GM23248 (cell line): ENCODE data around the gene KLF18.

Source experiments
- EZH2 ChIP-seq: fragments of 200-600 bp; sonication (generic); IDR thresholded peaks from 2 replicates; pipeline ENCODE4 v1.6.1; 2018; ENCODE audit warnings: antibody characterized with exemption, mild to moderate bottlenecking; ENCODE audit not compliant: insufficient read depth, poor library complexity, severe bottlenecking
- EZH2phosphoT487 ChIP-seq: fragments of 200-600 bp; sonication (generic); IDR thresholded peaks from 2 replicates; pipeline ENCODE4 v1.6.1; 2018; ENCODE audit warnings: antibody characterized with exemption, moderate library complexity, mild to moderate bottlenecking, low read depth; ENCODE audit not compliant: insufficient read depth

DNA sequence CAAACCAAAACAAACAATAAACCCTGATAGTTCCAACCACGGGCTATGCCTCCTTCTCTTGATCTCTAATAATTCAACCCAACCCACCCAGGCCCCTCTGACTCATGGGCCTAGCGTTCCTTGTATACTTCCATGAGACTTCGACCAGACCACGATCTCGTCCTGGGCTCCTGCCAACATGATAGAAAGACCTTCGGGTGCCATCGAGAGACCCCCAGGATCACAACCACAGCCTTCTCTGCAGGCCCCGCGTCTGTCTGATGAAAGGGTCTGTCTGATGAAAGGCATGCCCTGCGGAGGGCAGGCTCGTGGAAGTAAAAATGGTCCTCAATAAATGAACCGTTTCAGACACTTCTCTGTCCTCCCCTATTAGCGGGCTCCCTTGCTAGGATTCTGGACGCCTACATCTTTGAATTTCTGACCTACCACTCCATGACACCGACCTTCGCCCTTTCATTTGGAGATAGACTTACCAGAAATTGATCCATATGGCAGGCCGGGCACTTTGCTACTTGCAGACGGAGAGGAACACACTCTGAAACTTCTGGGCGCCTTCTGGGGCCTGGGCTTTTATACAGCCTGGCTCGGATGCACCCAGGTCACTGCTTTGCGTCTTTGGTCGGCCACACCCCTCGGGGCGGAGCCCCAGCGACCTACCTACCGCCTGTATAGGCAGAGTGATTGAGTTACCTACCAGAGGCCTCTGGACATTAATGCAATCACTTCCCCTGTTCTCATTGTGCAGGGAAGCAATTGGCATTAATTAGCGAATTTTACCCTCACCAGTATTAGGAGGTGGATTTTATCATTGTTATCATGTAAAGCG is 5.3 kb upstream of the KLF18 start:
- TF ChIP-seq EZH2 (no peak), EZH2phosphoT487 (no peak)
